GM19438 (cell line): ENCODE data around the gene SLC35E2B.
"Not testable (repeated sequence)": the region's sequence is repeated elsewhere in the genome, so short reads cannot be mapped to it uniquely, and the experiment has no call there.

ENCODE experiments used
- ATAC-seq: cut with Tn5 transposase; IDR thresholded peaks from one replicate; pipeline ENCODE4 v1.9.1; 2021; ENCODE audit warnings: low read depth; ENCODE audit not compliant: unreplicated experiment

The SLC35E2B gene

DNA sequence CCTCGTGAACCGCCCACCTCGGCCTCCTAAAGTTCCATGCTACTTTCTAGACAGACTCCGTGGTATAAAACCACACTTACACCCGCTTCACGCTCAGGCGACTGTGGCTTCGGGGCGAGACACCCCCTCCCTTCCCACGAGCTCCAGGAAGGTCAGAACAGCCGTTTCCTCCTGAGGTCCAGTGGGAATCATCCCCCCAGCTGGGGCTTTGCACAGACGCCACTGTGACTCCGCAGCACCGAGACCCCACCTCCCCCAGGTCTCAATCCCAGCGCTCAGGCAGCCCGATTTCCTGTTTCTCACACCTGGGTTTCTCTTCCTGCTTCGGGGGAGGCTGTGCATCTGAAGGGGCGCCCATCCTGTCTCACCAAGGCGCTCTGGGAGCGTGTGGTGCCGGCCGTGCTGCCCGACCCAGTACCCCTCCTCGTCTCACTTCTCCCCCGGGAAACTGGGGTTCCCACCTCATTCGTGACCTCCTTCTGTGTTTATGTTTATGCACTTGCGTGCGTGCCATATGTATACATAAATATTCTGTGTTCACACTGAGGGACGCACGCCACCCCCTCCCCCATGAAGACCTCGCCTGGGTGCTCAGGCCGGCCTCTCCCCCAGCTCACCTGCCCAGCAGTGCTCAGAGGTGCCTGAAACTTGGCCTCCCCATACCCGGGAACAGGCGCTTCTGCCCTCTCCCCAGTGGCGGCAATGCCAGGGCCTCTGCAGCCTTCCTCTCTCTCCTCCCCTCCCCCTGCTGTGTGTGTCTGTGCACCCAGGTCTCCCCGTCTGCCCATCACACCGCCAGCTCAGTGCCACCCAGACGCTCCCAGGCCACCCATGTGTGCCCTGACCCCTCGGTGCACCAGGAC is 14.6 kb downstream of the SLC35E2B start:
- peak; percentile 62 for ATAC-seq

- not testable (repeated sequence) for ATAC-seq
Observed at GRCh38 chr1:1676087-1676486, 16.5 kb downstream of the SLC35E2B start.

GRCh38 chr1:1675218-1675617 is 17.4 kb downstream of the SLC35E2B start:
- not testable (repeated sequence) for ATAC-seq

GRCh38 chr1:1674806-1675205 is 17.8 kb downstream of the SLC35E2B start:
- not testable (repeated sequence) for ATAC-seq

DNA sequence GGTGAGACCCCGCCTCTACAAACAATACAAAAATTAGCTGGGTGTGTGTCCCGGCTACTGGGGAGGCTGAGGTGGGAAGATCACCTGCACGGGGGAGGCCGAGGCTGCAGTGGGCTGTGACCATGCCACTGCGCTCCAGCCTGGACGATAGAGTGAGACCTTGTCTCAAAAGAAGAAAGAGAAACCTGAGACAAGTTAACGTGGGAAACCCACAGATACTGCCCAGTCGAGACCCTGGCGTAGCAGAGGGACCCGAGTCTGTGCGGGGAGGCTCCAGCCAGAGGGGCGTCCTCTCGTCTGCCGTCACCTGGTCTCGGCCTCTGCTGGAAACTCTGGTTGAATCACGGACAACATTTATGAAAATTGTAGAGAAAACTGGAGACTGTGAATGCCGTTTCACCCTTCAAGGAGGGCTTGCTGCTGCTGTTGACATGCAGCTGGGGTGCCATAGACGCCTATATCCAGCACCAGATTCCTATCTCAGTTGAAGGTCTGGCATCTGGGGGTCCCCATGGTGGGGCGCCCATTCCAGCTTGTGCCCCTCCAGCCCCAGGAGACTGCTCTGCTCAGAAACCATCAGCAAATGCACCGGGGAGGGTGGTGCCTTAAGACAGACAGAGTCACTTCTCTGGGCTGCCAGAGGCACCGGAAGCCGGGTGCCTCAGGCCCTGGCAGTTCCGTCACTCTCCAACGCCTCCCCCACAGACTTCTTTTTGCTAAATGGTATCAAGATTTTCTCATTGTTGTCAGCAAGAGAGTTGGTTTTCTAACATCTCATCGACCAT is 20.2 kb downstream of the SLC35E2B start:
- no peak for ATAC-seq

DNA sequence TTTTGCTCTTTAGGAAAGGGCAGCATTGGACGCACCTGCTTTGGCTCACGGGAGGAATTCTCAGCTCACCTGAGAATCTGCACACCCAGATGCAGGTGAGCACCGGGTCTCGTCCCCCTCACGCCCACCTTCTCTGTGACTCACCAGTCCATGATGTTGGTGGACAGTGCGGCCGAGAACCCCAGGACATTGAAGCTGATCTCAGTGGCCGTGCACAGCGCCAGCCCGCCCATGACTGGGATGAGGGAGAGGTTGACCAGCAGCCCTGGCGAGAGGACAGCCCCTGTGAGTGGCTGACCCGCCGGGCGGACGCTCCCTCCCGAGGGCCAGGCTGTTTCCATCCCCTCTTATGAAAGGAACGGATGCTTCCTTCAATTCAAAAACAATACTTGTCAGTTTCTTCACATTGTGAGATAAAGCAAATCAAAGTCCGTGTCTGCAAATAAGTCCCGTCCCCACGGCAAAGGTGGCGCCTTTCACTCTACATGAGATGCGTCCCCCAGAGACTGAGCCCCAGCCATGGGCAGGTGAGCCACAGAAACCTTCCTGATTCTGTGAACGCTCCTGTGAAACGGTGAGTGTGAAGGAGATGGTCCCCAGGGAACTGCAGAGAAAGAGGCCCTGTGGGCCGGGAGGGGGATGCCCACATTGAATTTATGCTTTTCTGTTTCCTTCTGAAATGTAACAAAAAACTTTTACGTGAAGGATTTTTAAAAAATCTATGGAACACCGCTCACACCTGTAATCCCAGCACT is 21.1 kb downstream of the SLC35E2B start:
- ATAC-seq: no peak

DNA sequence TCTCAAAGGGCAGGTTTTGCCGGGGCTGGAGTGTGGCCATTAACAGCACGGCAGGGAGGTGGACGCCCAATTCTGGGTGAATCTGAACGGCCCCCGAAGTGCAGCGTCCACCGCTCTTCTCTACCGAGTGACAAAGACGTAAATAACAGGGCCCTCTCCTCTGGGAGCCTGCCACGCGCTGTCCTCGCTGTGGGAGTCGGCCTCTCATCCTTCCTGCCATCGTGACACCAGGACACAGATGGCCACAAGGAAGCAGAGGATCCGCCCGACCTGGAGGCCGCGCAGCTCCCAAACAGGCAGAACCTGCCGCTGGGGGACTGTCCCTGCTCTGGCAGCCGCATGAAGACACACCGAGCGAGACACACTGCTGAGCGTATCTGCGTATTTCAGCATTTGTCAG is 21.7 kb downstream of the SLC35E2B start:
- ATAC-seq: no peak

GRCh38 chr1:1669468-1670440 is 22.8 kb downstream of the SLC35E2B start:
- ATAC-seq: no peak

- ATAC-seq: no peak
Observed at GRCh38 chr1:1666526-1666925, 26.1 kb downstream of the SLC35E2B start.

GRCh38 chr1:1665815-1666251 is 26.8 kb downstream of the SLC35E2B start:
- no peak for ATAC-seq

- no peak for ATAC-seq
Observed at GRCh38 chr1:1664941-1665814, 27.4 kb downstream of the SLC35E2B start.

- ATAC-seq: not testable (repeated sequence)
Observed at GRCh38 chr1:1664318-1664717, 28.3 kb downstream of the SLC35E2B start.

- not testable (repeated sequence) for ATAC-seq
Observed at GRCh38 chr1:1662830-1663560, 29.6 kb downstream of the SLC35E2B start.

- not testable (repeated sequence) for ATAC-seq
Observed at GRCh38 chr1:1662392-1662791, 30.2 kb downstream of the SLC35E2B start.

GRCh38 chr1:1658583-1659549 is 33.7 kb downstream of the SLC35E2B start, which contains the start of gene CDK11B:
Gene CDK11B, minus strand, starts transcription at chr1:1659004. Its CDS starts 1,519 bp downstream, at chr1:1657485.
- ATAC-seq: peak; percentile 83

- not testable (repeated sequence) for ATAC-seq
Observed at GRCh38 chr1:1648265-1648664, 44.3 kb downstream of the SLC35E2B start.
